NCI-H2029 (cell line): ENCODE results near the gene KNSTRN.

Experiments
- DNase-seq: peaks from one replicate; lab custom pipeline; 2025; lab: John Stamatoyannopoulos, UW

KNSTRN gene

DNA sequence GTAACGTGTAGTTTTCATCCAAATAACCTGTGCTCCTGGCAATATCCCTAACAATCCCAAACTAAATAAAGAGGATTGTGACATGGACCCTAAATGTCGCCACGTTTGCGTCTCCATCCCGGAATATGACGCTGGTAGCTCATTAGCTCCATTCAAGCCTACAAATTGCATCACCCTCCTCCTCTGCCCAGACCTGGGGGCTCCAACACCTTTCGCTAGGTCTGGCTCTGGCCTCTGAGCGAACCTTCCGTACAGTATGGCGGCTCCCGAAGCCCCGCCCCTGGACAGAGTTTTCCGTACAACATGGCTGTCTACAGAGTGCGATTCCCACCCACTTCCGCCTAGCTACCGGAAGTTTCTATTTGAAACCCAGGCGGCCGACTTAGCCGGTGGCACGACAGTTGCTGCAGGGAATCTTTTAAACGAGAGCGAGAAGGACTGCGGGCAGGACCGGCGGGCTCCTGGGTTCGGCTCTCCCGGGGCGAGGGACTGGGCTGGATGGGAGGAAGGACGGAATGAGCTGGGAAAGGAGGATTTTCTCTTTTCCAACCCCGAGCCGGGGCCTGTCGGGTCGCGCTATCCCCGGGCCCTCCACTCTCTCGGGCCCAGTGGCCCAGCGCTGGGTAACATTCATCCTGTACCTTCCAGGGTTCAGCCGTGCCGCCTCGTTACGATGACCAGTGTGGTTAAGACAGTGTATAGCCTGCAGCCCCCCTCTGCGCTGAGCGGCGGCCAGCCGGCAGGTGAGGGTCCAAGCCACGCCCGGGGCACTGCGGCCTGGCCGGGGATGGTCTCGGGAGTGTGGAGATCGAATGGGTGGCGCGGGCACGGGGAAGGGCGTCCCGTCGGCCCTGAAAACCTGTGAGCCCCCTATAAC, at the start of gene KNSTRN:
Gene KNSTRN, plus strand, starts transcription at position 142 of the 877 bp plus-strand sequence. Its CDS starts 115 bp downstream, at position 257.
- peak; percentile 69 for DNase-seq

DNA sequence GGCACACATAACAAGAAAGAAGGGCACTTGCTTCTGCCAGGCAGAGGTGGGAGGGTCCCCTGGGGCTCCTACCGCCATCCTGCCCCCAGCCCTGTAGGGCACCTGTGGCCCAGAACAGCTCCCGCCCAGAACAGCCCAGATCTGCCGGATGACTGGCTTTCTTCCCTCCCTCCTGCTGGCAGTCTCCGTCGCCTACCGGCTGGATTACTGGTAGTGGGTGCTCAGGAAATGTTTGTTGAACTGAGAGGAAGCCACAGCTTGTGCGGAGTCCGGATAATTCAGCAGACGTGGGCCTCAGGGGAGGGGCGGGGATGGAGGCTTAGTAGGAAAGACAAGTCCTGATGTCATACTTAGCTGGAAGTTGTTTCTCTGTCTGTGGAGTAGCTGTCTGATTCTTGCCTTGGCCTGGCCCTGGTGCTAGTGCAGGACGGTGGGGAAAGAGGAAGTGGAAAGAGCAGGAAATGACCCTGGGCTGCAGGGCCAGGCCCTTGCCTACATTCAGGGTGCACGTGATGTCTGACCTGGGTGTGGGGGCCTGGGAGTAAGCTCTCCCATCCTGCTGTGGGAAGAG, 48.5 kb upstream of the KNSTRN start:
- DNase-seq, result no peak

GRCh38 chr15:40334541-40334940, 48.0 kb upstream of the KNSTRN start:
- no peak for DNase-seq

GRCh38 chr15:40334941-40335795, 47.4 kb upstream of the KNSTRN start:
- no peak for DNase-seq

- no peak for DNase-seq
These were observed 46.4 kb upstream of the KNSTRN start for GRCh38 chr15:40335938-40336743.

GRCh38 chr15:40336744-40337122, 45.8 kb upstream of the KNSTRN start:
- no peak for DNase-seq

DNA sequence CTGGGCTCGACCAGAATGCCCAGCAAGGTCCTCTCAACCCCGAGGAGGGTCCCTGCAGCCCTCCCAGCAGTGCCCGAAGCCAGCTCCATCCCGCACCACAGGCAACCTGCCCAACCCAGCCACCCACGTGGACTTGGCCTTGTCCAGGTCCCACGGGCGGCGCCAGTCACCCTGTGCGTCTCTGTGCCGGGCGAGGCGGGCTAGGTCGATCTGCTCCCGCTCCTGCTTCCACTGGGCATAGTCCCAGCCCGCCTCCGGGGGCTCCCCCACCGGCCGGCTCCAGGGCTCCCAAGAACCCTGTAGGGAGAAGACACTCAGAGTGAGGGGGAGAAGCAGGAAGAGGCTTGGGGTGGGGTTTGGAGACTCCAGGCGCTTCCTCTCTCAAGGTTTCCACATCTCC, 44.9 kb upstream of the KNSTRN start:
- DNase-seq, result no peak

DNA sequence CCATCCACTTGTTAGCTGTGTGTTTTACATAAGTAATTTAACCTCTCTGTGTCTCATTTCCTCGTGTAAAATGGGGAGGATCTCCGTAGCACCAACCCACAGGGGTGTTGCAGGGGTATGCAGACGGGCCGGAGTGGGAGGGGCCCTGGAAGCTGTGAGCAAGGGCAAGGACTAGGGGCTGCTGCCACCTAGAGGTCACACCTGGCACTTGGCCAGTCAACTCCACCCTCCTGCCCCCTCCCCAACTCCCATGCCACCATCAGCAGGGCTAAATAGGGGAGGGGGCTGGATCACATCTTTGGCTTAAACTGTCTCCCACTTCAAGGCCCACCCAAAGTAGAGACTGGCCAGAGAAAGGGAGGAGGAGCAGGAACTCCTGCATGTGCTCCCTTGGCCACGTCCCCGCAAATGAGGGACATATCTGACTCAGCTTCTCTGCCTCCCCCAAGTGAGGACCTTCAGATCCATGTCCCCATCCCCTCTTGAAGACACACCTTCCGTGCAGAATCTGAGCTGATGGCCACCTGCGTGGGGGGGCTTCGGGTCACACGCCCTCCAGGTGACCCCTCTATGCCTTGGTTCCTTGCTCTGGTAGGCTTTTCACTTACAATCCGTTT, 44.4 kb upstream of the KNSTRN start:
- DNase-seq, result peak; percentile 48

DNA sequence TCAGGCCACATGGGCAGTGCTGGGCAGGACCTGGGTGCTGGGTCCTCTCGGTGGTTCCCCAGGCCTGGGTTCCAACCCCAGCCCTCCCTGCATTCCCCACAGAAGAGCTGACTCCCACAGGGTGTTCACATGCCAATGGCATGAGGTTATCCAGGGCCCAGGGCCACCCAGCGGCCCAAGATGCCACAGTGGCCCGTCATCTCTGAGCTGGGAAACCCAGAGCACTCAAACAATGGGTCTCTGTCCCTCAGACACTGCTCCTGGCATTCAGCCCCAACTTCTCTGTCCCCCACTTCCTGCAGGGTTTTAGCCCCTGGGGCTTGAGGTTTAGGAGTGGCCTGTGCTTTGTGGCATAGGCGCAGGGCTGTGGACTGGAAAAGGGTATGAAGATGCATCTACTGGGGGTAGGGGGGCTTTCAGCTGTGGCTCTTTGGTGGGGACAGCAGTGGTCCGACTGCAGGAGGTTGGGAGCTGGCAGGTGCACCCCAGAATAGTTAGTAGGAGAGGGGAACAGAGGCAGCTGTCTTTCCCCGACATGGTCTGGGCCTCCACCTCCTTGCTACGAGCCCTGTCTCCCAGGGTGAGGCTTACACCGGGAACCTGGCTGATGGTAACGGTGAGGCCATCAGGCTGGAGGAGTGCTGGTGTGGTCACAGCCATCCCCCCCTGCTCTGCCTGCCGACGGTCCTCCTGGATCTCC, 43.5 kb upstream of the KNSTRN start:
- no peak for DNase-seq

DNA sequence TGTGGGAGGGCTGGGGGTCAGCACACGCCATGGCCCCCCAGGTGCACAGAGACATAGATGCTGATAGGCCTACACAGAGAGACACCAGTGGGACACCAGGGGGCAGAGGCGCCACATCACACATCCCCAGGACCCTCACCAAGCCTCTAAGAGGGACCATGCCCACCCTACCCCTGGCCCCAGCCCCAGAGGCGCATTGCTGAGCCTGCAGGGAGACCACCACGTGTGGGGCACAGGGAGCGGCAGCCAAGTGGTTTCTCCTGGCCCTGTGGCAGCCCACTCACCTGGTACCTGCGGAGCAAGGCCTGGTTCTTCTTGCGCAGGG, 42.9 kb upstream of the KNSTRN start:
- DNase-seq, result no peak

DNA sequence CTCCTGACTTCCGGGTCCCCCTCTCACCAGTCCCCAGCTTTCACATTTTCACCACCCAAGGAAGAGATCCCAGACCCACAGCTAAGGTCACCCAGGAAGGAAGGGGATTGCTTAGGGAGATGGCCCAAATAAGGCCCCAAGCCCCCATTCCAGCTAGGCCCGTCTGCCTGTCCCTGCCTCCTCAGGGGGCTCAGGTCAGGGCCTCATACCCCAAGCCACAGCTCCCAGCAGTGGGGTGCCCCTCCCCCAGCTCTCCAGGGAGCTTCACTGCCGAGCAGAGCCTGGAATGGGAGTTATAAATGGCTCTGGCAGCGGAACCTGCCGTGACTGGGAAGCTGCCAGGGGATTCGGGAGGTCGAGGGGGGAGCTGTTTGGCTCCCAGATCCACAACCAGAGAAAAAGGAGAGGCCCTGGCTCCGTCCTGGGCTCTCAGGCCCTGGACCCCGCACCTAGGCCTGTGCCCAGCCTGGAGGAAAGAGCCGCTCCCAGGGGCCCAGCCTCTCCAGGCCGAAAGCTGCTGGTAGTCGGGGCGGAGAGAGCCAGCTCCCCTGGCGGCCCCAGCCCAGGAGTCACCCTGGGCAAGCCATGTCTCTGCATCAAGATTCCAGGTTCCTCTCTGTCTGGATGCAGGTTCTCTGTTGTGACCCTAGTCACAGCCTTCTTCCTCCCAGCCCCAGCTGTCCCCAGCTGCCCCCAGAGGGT, 42.3 kb upstream of the KNSTRN start:
- DNase-seq, result no peak

DNA sequence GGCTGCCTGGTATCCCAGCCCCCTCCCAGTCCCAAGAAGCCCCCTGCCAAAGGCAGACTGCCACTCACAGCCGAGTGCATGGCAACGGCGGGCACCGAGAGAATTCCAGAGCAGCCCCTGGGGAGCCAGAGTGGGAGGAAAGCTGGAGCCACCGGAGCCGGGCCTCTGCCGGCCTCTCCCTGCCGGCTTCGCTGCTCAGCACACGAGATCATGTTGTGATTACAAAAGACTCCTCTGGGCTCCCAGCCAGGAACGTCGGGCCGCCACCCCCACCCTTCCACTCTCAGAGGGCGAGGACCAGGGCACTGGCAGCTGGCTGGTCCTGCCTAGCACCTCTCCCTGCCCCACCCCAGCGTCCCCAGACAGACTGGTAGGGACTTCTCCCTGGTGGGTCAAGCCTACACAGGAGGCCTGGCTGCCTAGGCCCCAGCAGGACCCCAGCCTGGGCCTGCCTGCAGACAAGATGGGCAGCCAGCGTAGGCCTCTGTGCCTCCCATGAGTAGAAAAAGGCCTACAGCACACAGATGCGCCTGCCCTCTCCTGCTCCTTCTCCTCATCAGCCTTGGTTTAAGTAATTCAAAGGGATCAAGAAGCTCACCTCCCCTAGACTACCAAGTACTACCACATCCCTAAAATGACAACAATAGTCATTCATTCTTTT, 41.7 kb upstream of the KNSTRN start, which contains the start of gene CCDC9B:
Gene CCDC9B, minus strand, starts transcription at position 200 of the 661 bp plus-strand sequence. Its CDS starts 120 bp downstream, at position 80.
- DNase-seq, result peak; percentile 64

DNA sequence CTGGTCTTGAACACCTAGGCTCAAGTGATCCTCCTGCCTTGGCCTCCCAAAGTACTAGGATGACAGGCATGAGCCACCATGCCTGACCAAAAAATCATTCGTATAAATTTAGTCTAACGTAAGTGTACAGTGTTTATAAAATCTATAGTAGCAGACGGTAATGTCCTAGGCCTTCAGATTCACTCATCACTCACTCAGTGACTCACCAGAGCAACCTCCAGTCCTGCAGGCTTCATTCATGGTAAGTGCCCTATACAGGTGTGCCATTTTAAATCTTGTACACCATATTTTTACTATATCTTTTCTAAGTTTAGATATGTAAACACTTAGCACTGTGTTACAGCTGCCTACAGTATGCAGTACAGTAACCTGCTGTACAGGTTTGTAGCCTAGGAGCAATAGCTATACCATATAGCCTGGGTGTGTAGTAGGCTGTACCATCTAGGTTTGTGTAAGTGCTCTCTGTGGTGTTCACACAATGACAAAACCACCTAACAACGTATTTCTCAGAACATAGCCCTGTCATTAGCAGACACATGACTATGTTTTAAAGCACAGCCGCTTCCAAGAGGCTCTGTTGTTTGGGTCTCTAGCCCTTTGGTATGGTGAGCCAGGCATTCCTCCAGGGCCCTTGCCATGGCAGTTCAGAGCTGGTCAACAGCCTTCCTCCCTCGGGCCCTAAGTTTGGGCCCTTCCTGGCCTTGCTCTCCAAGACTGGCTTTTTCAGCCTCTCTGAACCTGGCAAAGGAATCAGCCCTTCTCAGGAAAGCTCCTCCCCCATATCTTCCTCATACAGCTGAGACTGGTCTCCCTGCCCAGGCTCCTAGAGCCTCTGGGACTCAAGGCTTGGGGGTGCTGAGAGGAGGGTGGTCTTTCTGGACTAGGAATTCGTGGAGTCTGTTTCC, 39.9 kb upstream of the KNSTRN start:
- no peak for DNase-seq

- DNase-seq, result no peak
These were observed 39.0 kb upstream of the KNSTRN start for GRCh38 chr15:40343512-40343911.

GRCh38 chr15:40344217-40344616, 38.3 kb upstream of the KNSTRN start:
- DNase-seq, result no peak

- DNase-seq, result no peak
These were observed 37.8 kb upstream of the KNSTRN start for GRCh38 chr15:40344631-40345120.

DNA sequence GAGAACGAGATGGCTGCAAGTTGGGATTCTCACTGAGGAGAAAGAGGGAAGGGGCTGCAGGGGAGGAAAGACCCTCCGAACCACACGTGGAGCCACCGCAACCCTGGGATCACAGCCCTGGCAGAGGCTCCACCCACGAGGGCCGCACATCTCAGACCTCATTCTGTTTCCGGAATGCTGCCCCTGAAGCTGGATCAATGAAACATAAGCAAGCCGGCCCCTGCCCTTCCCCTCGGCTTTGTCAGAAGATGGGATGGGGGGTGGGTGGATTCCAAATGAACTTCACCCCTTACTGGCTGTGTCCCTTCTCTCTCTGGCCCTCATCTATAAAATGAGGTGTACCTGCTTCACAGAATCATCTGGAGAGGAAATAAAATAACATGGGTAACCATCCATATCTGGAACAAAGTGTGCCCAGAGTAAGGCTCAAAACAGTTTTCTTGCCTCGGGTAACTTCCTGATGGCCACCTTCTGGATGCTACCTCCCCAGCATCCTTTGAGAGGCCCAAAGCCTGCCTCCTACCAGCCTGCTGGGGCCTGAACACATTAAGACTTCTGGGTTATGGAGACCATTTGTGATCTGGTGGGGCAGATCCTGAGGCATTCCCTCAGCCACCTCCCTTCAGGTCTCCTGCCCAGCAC, 37.2 kb upstream of the KNSTRN start:
- no peak for DNase-seq
